SK-N-SH treated with all-trans-retinoic acid at 6 μM for 48 hours (cell line): ENCODE results near the gene PCDH9.

Experiments used
- ATAC-seq: fragments of 200-7000 bp; cut with Tn5 transposase; 3 replicates; pipeline ENCODE4 v1.9.1; 2020; ENCODE audit warnings: mild to moderate bottlenecking, moderate library complexity
- BACH2 ChIP-seq: fragments of 250-450 bp; sonication (Bioruptor Pico); IDR thresholded peaks from 2 replicates; pipeline ENCODE4 v1.9.0; 2021; ENCODE audit warnings: mild to moderate bottlenecking, borderline replicate concordance
- CSDC2 ChIP-seq: fragments of 250-450 bp; sonication (Bioruptor Pico); IDR thresholded peaks from 2 replicates; pipeline ENCODE4 v1.5.0; 2020; ENCODE audit warnings: mild to moderate bottlenecking, moderate library complexity
- CSRNP3 ChIP-seq: fragments of 250-450 bp; sonication (Bioruptor Pico); IDR thresholded peaks from 2 replicates; pipeline ENCODE4 v1.5.1; 2021; ENCODE audit warnings: mild to moderate bottlenecking, moderate library complexity
- ESRRG ChIP-seq: fragments of 250-450 bp; sonication (Bioruptor Pico); IDR thresholded peaks from 2 replicates; pipeline ENCODE4 v1.6.1; 2021; ENCODE audit warnings: mild to moderate bottlenecking
- PATZ1 ChIP-seq: fragments of 250-450 bp; sonication (Bioruptor Pico); IDR thresholded peaks from 2 replicates; pipeline ENCODE4 v1.8.0; 2020; ENCODE audit warnings: mild to moderate bottlenecking, moderate library complexity, borderline replicate concordance
- TCF4 ChIP-seq: fragments of 250-450 bp; sonication (Bioruptor Pico); IDR thresholded peaks from 2 replicates; pipeline ENCODE4 v1.8.0; 2021; ENCODE audit warnings: mild to moderate bottlenecking, moderate library complexity, borderline replicate concordance
- TOX ChIP-seq: fragments of 250-450 bp; sonication (Bioruptor Pico); IDR thresholded peaks from 2 replicates; pipeline ENCODE4 v1.8.0; 2021; ENCODE audit warnings: mild to moderate bottlenecking, moderate library complexity, borderline replicate concordance
- TSHZ2 ChIP-seq: fragments of 250-450 bp; sonication (Bioruptor Pico); IDR thresholded peaks from 2 replicates; pipeline ENCODE4 v1.5.0; 2020; ENCODE audit warnings: mild to moderate bottlenecking, moderate library complexity
- ZC3H10 ChIP-seq: fragments of 250-450 bp; sonication (Bioruptor Pico); IDR thresholded peaks from 2 replicates; pipeline ENCODE4 v1.5.1; 2021; ENCODE audit warnings: mild to moderate bottlenecking, moderate library complexity
- ZFP3 ChIP-seq: fragments of 250-450 bp; sonication (Bioruptor Pico); IDR thresholded peaks from 2 replicates; pipeline ENCODE4 v1.5.0; 2020; ENCODE audit warnings: mild to moderate bottlenecking, moderate library complexity
- ZFP30 ChIP-seq: fragments of 450-650 bp; formaldehyde crosslinking; IDR thresholded peaks from 2 replicates; pipeline ENCODE4 v1.5.0; 2022; ENCODE audit warnings: mild to moderate bottlenecking, moderate library complexity
- ZNF565 ChIP-seq: fragments of 450-650 bp; formaldehyde crosslinking; conservative IDR thresholded peaks from 2 replicates; pipeline ENCODE4 v1.5.0; 2020; ENCODE audit warnings: low read depth, mild to moderate bottlenecking, moderate library complexity
- ZNF70 ChIP-seq: fragments of 450-650 bp; formaldehyde crosslinking; IDR thresholded peaks from 2 replicates; pipeline ENCODE4 v1.5.0; 2020; ENCODE audit warnings: mild to moderate bottlenecking, moderate library complexity
- ZNF8 ChIP-seq: fragments of 450-650 bp; formaldehyde crosslinking; IDR thresholded peaks from 2 replicates; pipeline ENCODE4 v1.5.0; 2020; ENCODE audit warnings: mild to moderate bottlenecking, moderate library complexity
- TF ChIP-seq, protein P1 (sequence below): fragments of 250-450 bp; sonication (Bioruptor Pico); IDR thresholded peaks from 2 replicates; pipeline ENCODE4 v1.8.0; 2021; ENCODE audit warnings: low read depth, mild to moderate bottlenecking, moderate library complexity, borderline replicate concordance

Gene PCDH9

GRCh38 chr13:66482836-66483235 is 747.3 kb downstream of the PCDH9 start (continued):
- TF ChIP-seq CSRNP3 (CRISPR knock-in tag) = no peak

DNA sequence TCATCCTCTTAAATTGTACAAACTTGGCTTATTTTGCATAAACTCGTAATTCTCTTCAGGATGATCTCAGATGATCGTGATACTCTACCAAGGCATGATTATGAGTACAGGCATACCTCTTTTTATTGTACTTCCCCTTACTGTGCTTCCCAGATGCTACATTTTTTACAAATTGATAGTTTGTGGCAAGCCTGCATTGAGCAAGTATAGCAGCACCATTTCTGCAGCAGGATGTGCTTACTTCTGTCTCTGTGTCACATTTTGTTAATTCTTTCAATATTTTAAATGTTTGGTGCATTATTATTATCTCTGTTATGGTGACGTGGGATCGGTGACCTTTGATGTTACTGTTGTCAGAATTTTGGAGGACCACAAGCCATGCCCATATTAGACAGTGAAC is 752.3 kb downstream of the PCDH9 start:
- TF ChIP-seq ZC3H10 (CRISPR knock-in tag) = no peak
- no peak for TF ChIP-seq TCF4 (CRISPR knock-in tag)
- no peak for TF ChIP-seq ZNF565 (CRISPR knock-in tag)
- TF ChIP-seq ESRRG (CRISPR knock-in tag) = no peak
- TF ChIP-seq, protein P1, sequence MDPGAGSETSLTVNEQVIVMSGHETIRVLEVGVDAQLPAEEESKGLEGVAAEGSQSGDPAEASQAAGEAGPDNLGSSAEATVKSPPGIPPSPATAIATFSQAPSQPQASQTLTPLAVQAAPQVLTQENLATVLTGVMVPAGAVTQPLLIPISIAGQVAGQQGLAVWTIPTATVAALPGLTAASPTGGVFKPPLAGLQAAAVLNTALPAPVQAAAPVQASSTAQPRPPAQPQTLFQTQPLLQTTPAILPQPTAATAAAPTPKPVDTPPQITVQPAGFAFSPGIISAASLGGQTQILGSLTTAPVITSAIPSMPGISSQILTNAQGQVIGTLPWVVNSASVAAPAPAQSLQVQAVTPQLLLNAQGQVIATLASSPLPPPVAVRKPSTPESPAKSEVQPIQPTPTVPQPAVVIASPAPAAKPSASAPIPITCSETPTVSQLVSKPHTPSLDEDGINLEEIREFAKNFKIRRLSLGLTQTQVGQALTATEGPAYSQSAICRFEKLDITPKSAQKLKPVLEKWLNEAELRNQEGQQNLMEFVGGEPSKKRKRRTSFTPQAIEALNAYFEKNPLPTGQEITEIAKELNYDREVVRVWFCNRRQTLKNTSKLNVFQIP = no peak
- TF ChIP-seq ZFP3 (CRISPR knock-in tag) = no peak
- no peak for TF ChIP-seq ZFP30 (CRISPR knock-in tag)
- no peak for TF ChIP-seq PATZ1
- ATAC-seq = no peak

DNA sequence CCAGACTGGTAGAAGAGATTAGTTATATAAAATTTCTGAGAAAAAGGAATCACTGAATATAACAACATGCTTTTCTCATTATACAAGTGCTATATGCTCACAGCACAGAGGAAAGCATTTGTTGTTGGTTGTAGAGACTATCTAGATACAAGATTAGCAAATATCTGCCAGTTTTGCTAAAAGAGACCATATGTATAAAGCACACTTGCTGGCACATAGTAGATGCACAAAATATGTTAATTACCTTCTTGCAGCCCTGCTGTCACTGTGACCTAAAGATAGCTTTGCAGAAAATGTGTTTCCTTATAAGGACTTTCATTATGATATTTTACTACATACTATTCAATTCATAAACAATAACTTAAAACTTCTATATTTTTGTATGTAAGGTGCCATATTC is 755.1 kb downstream of the PCDH9 start:
- TF ChIP-seq CSDC2 (CRISPR knock-in tag) (no peak), ZNF565 (CRISPR knock-in tag) (no peak), CSRNP3 (CRISPR knock-in tag) (no peak), ESRRG (CRISPR knock-in tag) (no peak), PATZ1 (no peak), TOX (CRISPR knock-in tag) (no peak), ZFP3 (CRISPR knock-in tag) (no peak), BACH2 (CRISPR knock-in tag) (no peak), ZC3H10 (CRISPR knock-in tag) (no peak), TSHZ2 (CRISPR knock-in tag) (no peak), ZNF70 (no peak), ZNF8 (no peak), ZFP30 (CRISPR knock-in tag) (no peak)
- TF ChIP-seq, protein P1 = no peak
- ATAC-seq = no peak
